ENCODE data around the gene POLRMT.

GRCh38 chr19:570937-571565, 62.3 kb downstream of the POLRMT start:
- no peak for TF ChIP-seq ZNF768 (tag by site-specific recombination; IDR thresholded peaks at IDR 0.05)
- TF ChIP-seq ZNF449 (tag by site-specific recombination; IDR thresholded peaks at IDR 0.05), result no peak
- TF ChIP-seq ZNF837 (tag by site-specific recombination; IDR thresholded peaks at IDR 0.05), result no peak
- TF ChIP-seq TRIM28 (IDR thresholded peaks at IDR 0.05; ENCODE audit: borderline replicate concordance, low read length), result 0 out of 2 replicates have a peak, but pooled peaks have one; percentile 18
- TF ChIP-seq YY1 (tag by site-specific recombination; IDR thresholded peaks at IDR 0.05), result no peak; the same call in 1 of the 2 replicates
- TF ChIP-seq CTCF (tag by site-specific recombination; IDR thresholded peaks at IDR 0.05), result no peak
- no peak for TF ChIP-seq ZNF660 (tag by site-specific recombination; IDR thresholded peaks at IDR 0.05)
- TF ChIP-seq ZNF292 (tag by site-specific recombination; IDR thresholded peaks at IDR 0.05; ENCODE audit: borderline replicate concordance, low read depth), result no peak
- TF ChIP-seq ZNF350 (tag by site-specific recombination; IDR thresholded peaks at IDR 0.05), result no peak
- TF ChIP-seq PBX3 (CRISPR knock-in tag; IDR thresholded peaks at IDR 0.05), result no peak
- peak; percentile 52; the same call in 1 of the 2 replicates for TF ChIP-seq ZNF76 (tag by site-specific recombination; IDR thresholded peaks at IDR 0.05; ENCODE audit: borderline replicate concordance, low read depth)
